ENCODE results near the gene MLLT1.

The MLLT1 gene

GRCh38 chr19:6224308-6224675, 55.5 kb downstream of the MLLT1 start:
- no peak for TF ChIP-seq CTCF (IDR thresholded peaks at IDR 0.05)
- DNase-seq: no peak
- Mint-ChIP-seq H3K27ac (no peak overlapping the region), H3K9me3 (no peaks in the 10 kb centered on the region), H3K4me3 (no peak overlapping the region), H3K27me3 (ENCODE audit: low read depth, poor library complexity) (no peaks in the 10 kb centered on the region), H3K4me1 (peaks cover 28% of the 10 kb centered on the region), H3K36me3 (ENCODE audit: low read depth) (peaks cover 15% of the 10 kb centered on the region)

- Mint-ChIP-seq H3K27ac (peak overlapping the region; percentile 83), H3K4me1 (peaks cover 24% of the 10 kb centered on the region), H3K27me3 (ENCODE audit: low read depth, poor library complexity) (no peaks in the 10 kb centered on the region), H3K4me3 (no peak overlapping the region), H3K36me3 (ENCODE audit: low read depth) (peaks cover 15% of the 10 kb centered on the region), H3K9me3 (no peaks in the 10 kb centered on the region)
- DNase-seq: no peak
- no peak for TF ChIP-seq CTCF (IDR thresholded peaks at IDR 0.05)
Observed at GRCh38 chr19:6223461-6224307, 56.1 kb downstream of the MLLT1 start.

- no peak for DNase-seq
- Mint-ChIP-seq H3K4me1 (peaks cover 25% of the 10 kb centered on the region), H3K9me3 (no peaks in the 10 kb centered on the region), H3K36me3 (ENCODE audit: low read depth) (peaks cover 15% of the 10 kb centered on the region), H3K27me3 (ENCODE audit: low read depth, poor library complexity) (no peaks in the 10 kb centered on the region), H3K27ac (no peak overlapping the region), H3K4me3 (no peak overlapping the region)
- no peak for TF ChIP-seq CTCF (IDR thresholded peaks at IDR 0.05)
Observed at GRCh38 chr19:6222884-6223283, 56.9 kb downstream of the MLLT1 start.

- no peak overlapping the region for H3K27ac Mint-ChIP-seq
- H3K4me1 Mint-ChIP-seq: peaks cover 25% of the 10 kb centered on the region
- no peak overlapping the region for H3K4me3 Mint-ChIP-seq
- H3K36me3 Mint-ChIP-seq (ENCODE audit: low read depth): peaks cover 10% of the 10 kb centered on the region
- DNase-seq: no peak
- H3K27me3 Mint-ChIP-seq (ENCODE audit: low read depth, poor library complexity): no peaks in the 10 kb centered on the region
- TF ChIP-seq CTCF (IDR thresholded peaks at IDR 0.05): no peak
- H3K9me3 Mint-ChIP-seq: no peaks in the 10 kb centered on the region
Observed at GRCh38 chr19:6221878-6222746, 57.7 kb downstream of the MLLT1 start.

GRCh38 chr19:6221220-6221877, 58.4 kb downstream of the MLLT1 start:
- H3K27me3 Mint-ChIP-seq (ENCODE audit: low read depth, poor library complexity): no peaks in the 10 kb centered on the region
- H3K27ac Mint-ChIP-seq: peak overlapping the region; percentile 66
- TF ChIP-seq CTCF (IDR thresholded peaks at IDR 0.05): no peak
- peaks cover 7% of the 10 kb centered on the region for H3K36me3 Mint-ChIP-seq (ENCODE audit: low read depth)
- H3K4me1 Mint-ChIP-seq: peaks cover 23% of the 10 kb centered on the region
- no peaks in the 10 kb centered on the region for H3K9me3 Mint-ChIP-seq
- DNase-seq: no peak
- no peak overlapping the region for H3K4me3 Mint-ChIP-seq
